GM18508 (cell line): ENCODE results near the gene COLGALT1.
"Not testable (repeated sequence)": the region's sequence is repeated elsewhere in the genome, so short reads cannot be mapped to it uniquely, and the experiment has no call there.

Source experiments
- ATAC-seq: cut with Tn5 transposase; IDR thresholded peaks from one replicate; pipeline ENCODE4 v1.9.1; 2021; ENCODE audit warnings: moderate number of reproducible peaks; ENCODE audit not compliant: insufficient read depth, unreplicated experiment

Gene COLGALT1

DNA sequence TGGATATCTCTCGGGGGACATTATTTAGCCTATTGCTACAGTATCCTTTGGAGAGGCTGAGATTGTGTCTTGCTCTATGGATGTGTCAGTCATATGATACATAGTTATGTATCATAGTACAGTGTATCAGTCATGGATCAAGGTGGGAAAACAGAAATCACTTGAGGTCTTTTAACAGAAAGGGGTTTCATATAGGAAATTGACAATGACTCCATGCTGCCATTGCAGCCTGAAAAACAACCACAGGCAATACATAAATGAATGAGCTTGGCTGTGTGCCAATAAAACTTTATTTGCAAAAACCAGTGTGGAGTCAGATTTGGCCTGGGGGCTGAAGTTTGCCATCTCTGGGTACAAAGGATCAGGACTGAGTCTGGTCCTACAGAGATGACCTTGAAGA is 35.4 kb downstream of the COLGALT1 start:
- ATAC-seq, result no peak

- not testable (repeated sequence) for ATAC-seq
Observed at GRCh38 chr19:17594296-17594695, 38.8 kb downstream of the COLGALT1 start.

GRCh38 chr19:17598063-17598462 is 42.6 kb downstream of the COLGALT1 start:
- ATAC-seq, result not testable (repeated sequence)

DNA sequence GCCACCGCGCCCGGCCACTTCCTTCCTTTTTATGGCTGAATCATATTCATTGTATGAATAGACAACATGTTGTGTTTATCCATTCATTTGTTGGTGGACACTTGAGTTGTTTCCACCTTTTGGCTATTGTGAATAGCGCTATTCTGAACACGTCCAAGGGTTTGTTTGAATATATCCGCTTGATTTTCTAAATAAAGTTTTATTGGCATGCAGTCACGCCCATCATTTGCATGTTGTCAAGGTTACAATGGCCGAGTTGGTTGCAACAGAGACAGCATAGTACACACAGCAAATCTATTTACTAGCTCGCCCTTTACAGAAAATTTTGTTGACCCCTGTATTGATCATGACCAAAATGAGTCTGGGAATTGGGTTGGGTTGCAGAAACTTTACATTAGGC is 43.5 kb downstream of the COLGALT1 start:
- ATAC-seq, result no peak

DNA sequence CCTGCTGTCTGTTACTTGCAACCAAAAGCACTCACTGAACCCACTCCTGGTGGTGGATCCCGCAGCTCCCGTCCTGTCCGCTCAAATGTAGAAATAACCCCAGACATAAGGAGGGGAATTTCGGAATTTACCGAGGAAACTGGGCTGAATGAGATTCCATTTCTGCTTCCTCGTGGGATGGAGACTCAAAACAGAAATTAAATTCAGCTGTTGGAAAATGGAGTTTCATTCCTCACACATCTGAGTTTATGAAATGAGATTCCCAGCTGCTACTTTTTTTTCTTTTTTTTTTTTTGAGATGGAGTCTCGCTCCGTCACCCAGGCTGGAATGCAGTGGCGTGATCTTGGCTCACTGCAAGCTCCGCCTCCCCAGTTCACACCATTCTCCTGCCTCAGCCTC is 44.3 kb downstream of the COLGALT1 start:
- ATAC-seq, result no peak

GRCh38 chr19:17601683-17602082 is 46.2 kb downstream of the COLGALT1 start:
- no peak for ATAC-seq

DNA sequence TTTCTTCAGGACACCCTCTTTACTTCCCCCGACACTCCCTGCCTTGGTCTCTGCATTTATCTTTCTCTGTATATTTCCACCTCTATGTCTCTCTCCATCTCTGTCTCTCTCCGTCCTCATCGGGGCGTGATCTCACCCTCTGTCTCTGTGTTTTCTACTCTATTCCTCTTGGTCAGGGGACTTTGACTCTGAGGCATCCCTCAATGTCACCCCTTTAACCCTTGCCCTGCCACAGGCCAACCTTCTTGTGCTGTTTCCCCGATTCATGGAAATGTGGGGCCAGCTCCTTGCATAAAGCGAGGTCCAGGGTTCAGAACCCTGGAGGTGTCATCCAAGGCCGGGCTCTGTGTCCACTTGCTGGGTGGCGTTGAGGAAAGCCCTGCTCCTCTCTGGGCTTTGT is 46.8 kb downstream of the COLGALT1 start:
- ATAC-seq, result no peak

GRCh38 chr19:17602872-17603510 is 47.5 kb downstream of the COLGALT1 start:
- ATAC-seq, result no peak

GRCh38 chr19:17604372-17605025 is 49.0 kb downstream of the COLGALT1 start:
- ATAC-seq, result no peak

DNA sequence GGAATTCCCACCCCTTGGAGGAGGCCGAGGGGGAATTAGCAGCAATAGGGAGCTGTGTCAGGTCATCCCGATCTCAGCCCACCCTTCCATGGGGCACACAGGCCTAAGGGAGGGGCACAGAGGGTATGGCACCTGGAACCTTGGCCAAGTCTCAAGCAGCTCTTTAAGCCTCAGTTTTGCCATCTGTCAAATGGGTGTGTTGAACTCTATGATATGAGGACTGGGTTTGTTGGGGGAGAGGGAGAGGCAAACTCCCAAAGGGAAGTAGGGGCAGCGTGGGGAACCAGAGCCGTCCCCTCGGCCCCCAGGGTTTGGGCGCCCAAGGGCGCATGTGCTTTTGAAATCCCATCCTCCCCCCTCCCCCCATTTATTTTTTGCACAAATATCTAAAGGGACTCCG is 49.7 kb downstream of the COLGALT1 start:
- ATAC-seq, result no peak

DNA sequence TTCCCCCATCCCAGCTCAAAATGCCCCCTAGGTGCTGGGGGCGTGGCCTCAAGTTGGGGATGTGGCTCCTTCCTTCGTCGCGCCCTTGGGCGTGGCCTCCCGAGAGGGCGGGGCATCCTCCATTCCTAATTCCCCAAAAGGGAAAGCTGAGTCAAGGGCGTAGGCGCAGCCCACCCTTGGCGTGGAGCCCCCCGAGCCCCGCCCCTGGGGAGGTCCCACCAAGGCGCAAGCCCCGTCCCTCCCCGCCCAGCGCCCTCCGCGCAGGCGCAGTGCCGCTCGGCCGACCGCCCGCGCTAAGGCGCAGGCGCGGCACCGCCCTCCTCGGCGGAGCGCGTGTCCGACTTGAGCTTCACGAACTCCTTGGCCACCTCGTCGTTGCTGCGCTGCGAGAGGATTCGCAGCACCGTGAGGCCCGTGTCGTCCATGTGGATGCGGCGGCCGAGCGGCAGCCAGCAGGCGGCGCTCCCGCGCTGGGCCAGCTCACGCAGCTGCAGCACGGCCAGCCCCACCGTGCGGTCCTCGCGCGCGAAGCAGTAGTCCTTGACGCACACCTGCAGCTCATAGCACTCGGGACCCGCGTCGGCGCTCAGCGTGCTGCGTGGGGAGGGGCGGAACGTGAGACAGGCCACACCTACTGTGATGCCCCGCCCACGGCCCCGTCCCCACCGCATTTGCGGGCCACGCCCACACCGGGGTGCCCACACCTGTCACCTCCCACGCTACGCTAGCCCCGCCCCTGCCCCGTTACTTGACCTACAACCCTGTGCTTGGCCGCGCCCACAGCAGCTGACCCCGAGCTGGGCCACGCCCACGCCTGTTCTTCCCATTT is 50.5 kb downstream of the COLGALT1 start:
- ATAC-seq, result no peak

DNA sequence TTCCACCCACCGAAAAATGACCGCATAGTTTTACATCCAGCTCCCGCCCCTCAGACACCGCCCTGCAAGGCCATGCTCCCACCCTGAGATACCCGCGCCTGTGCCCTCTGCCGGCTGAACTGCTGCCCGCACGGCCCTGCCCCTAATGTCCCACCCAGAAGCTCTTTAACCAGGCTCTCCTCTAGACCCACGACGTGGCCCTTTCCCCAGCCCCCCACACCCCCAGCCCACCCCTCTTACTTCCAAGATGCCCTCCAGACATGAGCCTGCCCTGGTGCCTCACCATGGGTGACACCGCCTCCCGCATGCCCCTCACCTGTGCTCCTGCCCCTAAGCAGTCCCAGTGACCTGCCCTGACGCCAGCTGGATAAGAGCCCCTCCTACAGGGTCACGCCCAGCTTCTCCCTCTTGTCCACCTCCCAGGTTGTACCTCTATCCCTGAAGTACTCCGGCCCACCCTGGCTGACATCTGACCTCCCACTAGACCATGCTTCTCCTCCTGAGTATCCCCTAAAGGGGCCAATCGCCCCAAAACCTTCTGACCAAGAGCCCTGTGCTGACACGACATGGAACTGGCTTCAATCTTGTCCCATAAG is 51.2 kb downstream of the COLGALT1 start:
- ATAC-seq, result no peak

DNA sequence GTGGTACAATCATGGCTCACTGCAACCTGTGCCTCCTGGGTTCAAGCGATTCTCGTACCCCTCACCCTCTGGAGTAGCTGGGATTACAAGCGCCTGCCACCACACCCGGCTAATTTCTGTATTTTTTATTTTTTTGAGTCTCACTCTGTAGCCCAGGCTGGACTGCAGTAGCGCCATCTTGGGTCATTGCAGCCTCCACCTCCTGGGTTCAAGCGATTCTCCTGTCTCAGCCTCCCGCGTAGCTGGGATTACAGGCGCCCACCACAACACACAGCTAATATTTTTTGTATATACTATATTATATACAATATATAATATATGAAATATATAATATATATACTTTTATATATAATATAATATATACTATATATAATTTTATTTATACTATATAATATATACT is 52.5 kb downstream of the COLGALT1 start:
- no peak for ATAC-seq

GRCh38 chr19:17610384-17610783 is 54.9 kb downstream of the COLGALT1 start:
- no peak for ATAC-seq

DNA sequence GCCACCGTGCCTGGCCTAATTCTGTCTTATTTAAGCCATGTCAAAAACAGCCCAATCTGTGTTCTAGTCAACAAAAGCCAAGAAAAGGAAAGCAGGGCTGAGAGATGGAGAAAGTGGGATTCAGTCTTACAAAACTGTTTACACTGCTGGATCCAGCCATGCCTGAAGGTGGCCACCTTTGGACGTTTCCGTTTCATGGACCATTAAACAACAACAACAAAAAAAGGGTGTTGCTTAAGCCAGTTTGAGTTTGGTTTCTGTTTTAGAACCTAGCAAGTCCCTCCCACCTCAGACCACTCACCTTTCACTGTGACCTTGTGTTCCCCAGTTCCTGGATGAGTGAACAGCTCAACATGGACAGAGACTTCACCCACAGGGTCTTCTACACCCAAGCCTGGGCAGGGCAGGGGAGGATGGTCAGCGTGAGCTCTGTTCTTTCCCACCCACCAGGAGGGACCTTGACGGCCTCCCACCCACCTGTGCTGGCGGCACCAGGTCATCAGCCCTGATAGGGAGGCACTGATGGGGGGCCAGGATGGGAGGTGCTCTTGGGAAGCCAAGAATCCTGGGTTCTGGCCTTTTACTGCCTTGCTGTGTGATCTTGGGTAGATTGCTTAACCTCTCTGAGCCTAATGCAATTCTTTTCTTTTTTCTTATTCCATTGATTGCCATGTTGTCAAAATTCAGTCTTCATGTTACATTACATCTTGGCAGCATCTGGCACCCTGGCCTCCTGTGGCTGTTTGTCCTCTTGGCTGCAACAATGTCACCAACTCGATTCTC is 56.2 kb downstream of the COLGALT1 start:
- ATAC-seq, result no peak

GRCh38 chr19:17614476-17614875 is 59.0 kb downstream of the COLGALT1 start:
- no peak for ATAC-seq

DNA sequence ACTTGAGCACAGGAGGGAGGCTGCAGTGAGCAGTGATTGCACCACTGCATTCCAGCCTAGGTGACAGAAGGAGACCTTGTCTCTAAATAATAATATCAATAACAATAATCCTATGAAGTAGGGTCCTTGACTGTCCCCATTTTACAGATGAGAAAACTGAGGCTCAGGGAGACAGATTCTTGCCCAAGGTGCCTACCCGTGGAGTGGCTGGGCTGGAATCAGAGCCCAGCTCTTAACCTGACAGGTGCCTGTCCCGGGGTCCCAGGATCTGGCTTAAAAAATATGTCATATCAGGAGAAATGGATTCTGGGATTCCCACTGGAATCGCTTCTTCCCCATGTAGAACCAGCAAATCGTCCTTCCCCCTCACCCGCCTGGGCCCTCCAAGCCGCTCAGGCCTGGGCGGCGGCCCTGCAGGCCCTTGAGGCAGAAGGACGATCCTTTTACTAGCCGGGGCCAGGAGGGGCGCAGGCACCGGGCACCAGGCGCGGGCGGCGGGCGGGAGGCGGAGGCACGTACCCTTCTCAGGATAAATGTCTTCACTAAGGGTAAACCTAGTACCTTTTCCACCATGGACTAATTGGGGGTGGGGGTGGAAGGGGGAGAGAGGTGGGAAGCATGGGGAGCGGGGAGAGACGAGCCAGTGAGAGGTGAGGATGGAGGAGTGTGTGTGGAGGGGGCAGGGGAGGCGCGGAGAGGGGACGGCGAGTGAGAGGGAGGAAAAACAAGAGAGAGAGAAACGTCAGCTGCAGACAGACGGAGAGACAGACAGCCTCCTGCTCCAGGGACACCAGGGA is 60.6 kb downstream of the COLGALT1 start:
- ATAC-seq, result no peak

DNA sequence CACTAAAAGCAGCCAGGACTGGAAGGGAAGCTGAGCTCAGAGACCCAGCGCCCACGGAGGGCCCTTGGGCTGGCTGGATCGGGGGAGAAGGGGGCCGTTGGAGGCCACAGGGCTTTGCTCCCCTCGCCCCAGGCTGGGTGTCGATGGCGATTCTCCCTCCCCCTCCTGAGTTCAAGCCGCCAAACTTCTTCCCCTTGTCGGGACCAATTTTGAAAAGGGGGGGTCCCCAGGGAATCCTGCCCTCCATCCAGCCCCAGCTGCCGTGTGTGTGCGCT is 61.2 kb downstream of the COLGALT1 start:
- no peak for ATAC-seq

DNA sequence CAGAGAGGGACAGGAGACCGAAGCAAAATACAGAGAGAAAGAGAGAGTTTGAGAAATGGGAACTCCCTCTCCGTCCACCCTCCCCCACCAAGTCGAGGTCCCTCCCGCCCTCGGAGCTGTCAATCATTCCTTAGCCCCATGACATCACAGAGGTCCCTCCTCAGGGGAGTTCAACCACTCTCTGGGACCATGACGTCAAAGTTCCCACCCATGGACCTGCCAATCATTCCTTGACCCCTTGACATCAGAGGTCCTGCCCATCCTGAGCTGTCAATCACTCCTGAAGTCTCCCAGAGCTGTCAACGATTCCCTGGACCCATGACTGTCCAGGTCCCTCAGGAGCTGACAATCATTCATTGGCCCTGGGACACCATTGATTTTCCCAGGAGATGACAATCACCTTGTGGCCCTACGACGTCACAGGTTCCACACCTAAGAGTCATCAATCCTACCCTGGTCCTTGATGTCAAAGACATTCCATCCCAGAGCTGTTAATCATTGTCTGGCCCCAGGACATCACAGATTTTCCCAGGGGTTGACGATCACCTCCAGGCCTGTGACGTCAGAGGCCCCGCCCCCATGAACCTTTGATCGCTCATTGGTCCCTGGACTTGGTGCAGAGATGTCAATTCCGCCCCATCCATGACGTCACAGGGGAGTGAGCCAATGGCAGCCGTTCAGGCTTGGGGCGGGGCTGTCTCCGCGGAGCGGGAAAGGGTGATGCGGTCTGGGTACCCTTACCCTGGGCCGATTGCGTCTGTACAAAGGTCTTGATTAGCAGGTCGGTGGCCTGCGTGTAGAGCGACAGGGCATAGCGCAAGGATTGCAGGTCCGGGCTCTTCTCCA is 61.7 kb downstream of the COLGALT1 start:
- no peak for ATAC-seq
